Activated CD4-positive, CD25-positive, alpha-beta regulatory T cell treated with anti-CD3 and anti-CD28 coated beads, Interleukin-2, amount 50 U/mL, for 16 hours (primary cell): ENCODE results near the gene ZXDC.

Experiments
- DNase-seq: peaks from one replicate; pipeline ENCODE4 v3.0.0-alpha.2; 2020; ENCODE audit warnings: low read depth, low spot score

ZXDC gene

DNA sequence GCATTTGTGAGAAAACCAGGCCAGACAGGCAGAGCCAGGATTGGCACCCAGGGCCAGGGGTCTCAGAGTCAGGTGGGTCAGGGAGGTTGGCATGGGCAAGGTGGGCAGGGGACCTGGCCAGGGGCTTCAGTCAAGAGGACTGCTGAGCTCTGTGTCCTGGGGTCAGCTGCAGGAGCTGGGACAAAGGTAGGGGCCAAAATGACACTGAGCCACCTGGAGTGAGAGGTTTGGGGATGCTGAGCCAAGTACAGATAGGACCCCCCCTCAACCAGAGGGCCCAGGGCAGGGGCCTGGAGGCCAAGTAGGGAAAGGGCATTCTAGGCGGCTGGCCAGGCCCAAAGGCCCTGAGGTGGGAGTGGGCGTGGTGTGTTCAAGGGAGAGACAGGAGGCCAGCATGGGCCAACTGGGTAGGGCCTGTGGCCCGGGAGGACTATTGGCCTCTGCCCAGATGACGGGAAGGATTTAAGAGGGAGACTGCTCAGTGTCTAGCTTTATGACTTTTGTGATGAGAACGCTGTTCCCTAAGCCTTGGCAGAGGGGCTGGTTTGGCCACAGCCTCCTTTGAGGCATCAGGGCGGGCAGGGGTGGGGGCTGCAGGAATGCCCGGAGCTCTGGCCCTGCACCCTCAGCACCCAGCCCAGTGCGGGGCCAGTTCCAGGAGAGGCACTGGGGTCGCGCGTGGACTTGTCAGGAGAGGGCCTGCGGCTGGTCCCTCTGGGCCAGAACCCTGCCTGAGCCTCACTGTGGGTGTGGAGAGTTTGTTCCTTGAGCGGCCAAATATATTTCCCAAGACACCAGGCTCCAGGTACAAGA, 77.9 kb downstream of the ZXDC start:
- no peak for DNase-seq

DNA sequence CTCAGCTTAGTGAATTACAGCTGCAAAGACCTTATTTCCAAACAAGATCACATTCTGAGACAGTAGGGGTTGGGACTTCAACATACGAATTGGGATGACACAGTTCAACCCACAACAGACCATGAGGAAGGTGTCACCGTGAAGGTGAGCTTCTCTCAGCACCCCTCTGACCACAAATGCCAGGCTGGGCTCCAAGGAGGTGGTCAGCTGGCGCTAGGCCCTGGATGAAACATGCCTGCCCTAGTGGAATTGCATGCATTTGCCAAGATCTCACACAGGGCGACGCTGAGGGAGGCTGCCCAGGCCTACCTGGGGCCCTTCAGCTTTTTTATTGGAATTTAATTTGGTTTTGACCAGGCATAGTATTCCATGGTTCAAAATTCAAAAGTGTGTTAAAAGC, 79.2 kb downstream of the ZXDC start:
- no peak for DNase-seq

DNA sequence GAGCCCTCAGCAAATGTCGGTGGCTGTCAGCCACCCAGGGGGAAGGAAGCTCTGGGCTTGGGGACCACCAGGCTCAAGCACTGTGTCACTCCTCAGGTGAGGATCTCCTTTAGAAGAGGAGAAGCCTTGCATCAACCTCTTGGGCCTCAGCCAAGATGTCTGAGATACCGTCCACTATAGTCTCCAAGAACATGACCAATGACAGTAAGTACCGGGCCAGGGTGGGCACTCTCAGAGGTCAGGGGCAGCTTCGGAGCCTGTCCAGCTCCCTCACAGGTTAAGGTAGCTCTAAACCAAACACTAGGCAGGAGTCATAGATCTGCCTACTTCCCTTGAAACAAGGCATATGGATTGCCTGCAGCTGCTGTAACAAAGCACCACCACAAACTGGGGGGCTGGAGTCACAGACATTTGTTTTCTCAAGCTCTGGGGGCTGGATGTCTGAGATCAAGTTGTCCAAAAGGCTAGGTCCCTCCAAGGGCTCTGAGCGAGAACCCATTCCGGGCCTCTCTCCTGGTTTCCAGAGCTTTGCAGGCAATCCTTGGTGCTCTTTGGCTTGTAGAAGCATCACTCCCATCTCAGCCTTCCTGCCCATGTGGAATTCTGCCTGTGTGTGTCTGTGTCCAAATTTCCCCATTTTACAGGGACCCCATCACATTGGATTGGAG, 79.7 kb downstream of the ZXDC start:
- no peak for DNase-seq

- no peak for DNase-seq
Measured at GRCh38 chr3:126394977-126395321, 80.7 kb downstream of the ZXDC start.

DNA sequence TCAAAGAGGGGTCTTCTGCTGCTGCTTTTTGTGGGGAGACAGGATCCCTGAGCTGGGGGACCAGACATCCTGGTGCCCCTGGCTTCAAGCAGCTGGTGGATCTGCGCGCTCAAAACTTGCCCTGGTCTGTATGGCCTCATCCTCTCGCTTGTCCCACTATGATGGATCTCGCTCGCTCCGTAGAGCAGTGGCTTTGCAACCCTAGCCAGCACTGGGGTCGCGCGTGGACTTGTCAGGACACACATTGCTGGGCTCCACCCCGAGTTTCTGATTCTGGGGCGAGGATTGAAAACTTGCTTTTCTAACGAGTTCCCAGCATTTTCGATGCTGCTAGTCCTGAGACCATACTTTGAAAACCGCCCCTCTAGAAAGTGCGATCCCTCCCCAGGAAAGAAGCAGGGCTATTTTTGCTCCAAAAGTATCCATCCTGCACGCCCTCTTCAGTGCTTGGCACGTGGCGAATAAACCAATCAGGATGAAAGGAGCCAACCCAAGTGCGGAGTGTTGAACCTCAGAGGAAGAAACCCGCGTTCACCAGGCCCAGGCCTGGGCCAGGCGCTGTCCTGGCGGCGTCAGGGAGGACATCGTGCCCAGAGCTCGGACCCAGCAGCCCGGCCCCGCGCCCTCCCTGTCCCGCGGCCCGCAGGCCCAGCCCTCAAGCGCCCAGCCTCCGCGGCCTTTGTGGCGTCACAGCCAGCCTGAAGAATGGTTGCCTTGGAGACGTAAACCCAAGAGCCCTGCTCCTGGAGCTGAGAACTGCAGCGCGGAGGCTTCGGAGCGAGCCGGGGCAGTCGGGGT, 81.3 kb downstream of the ZXDC start, which contains the start of gene CFAP100:
Gene CFAP100 (plus strand): TSS at position 731 of the 798 bp plus-strand sequence. CDS start 1,092 bp downstream, outside the sequence.
- no peak for DNase-seq

GRCh38 chr3:126393563-126393962, 82.1 kb downstream of the ZXDC start:
- no peak for DNase-seq

GRCh38 chr3:126392246-126392645, 83.4 kb downstream of the ZXDC start:
- no peak for DNase-seq

GRCh38 chr3:126391631-126392030, 84.1 kb downstream of the ZXDC start:
- DNase-seq: no peak

DNA sequence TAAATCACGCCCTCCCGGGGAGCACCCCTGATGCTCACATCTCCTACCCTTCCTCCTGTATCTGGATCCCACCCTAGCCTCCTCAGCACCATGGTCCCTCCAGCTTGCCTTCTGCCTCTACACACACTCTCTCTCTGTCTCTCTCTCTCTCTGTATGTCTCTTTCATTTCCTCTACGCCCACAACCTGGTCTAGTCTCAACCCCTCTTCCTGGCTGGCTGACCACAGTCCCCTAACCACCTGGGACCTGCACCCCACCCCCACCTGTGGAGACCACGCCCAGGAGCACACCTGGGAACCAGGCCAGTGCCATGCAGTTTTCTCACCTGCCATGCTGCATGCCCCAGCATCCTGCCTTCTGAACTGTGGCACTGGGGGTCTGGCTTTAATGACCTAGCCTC, 84.9 kb downstream of the ZXDC start:
- DNase-seq: no peak

DNA sequence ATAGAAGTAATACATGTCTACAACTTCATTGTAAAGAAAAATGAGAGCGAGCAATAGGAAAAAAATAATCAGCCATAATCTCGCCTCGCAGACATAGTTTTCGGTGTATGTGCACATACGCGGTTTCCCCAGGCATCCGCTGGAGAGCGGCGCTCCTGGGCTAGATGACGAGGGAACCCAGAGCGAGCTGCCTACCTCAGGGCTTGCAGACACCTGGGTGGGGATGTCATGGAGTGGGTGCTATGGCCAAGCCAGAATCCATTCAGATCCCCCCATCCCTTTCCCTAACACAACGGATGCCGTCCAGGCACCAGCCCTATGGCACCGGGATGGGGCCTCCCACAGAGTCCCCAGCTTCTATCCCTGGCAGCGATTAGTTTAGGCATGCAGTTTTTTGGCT, 85.5 kb downstream of the ZXDC start:
- no peak for DNase-seq

GRCh38 chr3:126389794-126390146, 85.9 kb downstream of the ZXDC start:
- no peak for DNase-seq

- no peak for DNase-seq
Measured at GRCh38 chr3:126389112-126389793, 86.4 kb downstream of the ZXDC start.
